ENCODE results near the gene TSNAX.

The TSNAX gene

DNA sequence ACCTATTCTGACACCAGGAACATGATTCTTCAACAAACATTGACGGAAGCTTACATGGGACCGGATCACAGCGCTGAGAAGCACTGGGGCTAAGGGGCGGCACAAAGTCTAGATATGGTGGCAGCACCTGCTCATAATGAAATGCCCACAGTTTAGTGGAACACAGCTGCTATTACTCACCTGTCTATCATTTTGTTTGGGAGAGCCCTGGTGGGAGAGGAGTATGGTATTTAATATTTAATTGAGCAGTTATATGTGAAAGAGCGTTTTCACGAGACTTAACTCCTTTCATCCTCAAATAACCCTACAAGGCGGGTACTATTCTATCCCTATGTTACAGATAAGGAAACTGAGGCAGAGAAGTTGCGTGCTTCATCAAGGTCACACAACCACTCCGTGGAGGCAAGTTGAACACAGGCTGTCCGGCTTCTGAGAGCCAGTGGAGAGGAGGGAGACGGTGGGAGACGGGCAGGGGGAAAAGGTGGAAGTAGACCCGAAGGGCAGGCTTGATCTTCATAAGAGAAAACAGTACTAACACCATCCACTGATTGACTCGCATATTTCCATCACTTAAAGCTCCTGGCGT is 790 bp upstream of the TSNAX start:
- no peak for DNase-seq (ENCODE audit: low spot score)
- in situ Hi-C loops (cut with MboI; ENCODE audit: low sequenced_read_pairs, unreplicated experiment) = no loop called here

DNA sequence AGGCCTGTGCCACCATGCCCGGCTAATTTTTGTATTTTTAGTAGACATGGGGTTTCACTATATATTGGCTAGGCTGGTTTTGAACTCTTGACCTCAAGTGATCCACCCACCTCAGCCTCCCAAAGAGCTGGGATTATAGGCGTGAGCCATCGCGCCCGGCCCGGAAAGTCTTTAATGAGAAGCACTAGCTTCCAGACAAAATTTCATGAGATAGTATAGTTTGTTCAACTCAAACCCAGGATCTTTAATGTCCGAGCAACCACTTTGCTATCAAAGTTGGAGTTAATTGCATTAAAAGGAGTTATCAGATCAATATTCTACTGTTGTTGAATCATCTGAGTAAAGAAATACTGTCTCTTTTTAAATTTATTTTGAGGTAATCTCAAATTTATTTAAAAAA is 4.8 kb downstream of the TSNAX start:
- in situ Hi-C loops (cut with MboI; ENCODE audit: low sequenced_read_pairs, unreplicated experiment) = no loop called here
- no peak for DNase-seq (ENCODE audit: low spot score)
- TF ChIP-seq, protein P1, sequence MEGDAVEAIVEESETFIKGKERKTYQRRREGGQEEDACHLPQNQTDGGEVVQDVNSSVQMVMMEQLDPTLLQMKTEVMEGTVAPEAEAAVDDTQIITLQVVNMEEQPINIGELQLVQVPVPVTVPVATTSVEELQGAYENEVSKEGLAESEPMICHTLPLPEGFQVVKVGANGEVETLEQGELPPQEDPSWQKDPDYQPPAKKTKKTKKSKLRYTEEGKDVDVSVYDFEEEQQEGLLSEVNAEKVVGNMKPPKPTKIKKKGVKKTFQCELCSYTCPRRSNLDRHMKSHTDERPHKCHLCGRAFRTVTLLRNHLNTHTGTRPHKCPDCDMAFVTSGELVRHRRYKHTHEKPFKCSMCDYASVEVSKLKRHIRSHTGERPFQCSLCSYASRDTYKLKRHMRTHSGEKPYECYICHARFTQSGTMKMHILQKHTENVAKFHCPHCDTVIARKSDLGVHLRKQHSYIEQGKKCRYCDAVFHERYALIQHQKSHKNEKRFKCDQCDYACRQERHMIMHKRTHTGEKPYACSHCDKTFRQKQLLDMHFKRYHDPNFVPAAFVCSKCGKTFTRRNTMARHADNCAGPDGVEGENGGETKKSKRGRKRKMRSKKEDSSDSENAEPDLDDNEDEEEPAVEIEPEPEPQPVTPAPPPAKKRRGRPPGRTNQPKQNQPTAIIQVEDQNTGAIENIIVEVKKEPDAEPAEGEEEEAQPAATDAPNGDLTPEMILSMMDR (IDR thresholded peaks at IDR 0.05; ENCODE audit: borderline replicate concordance, control extremely low read depth, extremely low read depth, insufficient read depth, missing control alignments) = no peak

More for the DNA sequence above, 790 bp upstream of the TSNAX start:
- TF ChIP-seq, protein P1 (IDR thresholded peaks at IDR 0.05; ENCODE audit: borderline replicate concordance, control extremely low read depth, extremely low read depth, insufficient read depth, missing control alignments) = no peak

DNA sequence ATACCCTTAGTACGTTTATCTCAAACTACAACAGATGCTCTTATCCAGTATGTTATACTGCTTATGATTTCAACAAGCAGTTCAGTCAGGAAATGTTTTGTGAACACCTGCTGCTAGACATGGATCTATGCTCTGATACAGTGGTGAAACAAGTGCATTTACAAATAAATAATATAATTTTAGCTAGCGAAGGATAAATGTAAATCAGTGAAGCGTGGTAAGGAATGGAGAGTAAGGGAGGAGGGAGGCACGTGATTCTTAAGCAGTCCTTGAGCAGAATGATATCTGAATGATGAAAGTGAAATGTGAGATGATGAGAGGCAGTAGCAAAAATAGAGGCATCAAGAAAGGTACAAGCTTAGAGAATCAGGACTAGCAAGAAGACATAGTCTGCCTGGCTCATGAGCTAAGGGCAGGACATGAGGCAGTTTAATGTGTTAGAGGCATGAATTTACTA is 6.3 kb downstream of the TSNAX start:
- TF ChIP-seq, protein P1 (IDR thresholded peaks at IDR 0.05; ENCODE audit: borderline replicate concordance, control extremely low read depth, extremely low read depth, insufficient read depth, missing control alignments) = no peak
- in situ Hi-C loops (cut with MboI; ENCODE audit: low sequenced_read_pairs, unreplicated experiment) = no loop called here
- DNase-seq (ENCODE audit: low spot score) = no peak

DNA sequence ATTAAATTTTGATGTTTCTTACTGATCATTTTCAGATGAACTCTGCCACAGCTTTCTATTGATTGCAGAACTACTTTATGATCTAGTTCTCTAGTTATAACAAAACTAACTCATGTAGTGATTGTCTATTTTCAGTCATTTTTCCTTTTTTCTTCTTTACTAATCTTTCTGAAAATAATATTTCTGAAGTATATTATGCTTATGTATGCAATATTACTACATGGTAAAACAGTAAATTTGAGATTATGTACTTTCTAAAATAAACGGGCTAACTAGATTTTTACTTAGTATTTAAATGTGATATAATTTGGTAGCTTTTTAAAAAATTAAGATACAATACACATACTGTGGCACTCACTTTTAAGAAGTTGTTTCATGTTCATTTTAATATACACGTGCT is 7.6 kb downstream of the TSNAX start:
- TF ChIP-seq, protein P1 (IDR thresholded peaks at IDR 0.05; ENCODE audit: borderline replicate concordance, control extremely low read depth, extremely low read depth, insufficient read depth, missing control alignments) = no peak
- no peak for DNase-seq (ENCODE audit: low spot score)
- in situ Hi-C loops (cut with MboI; ENCODE audit: low sequenced_read_pairs, unreplicated experiment) = no loop called here

DNA sequence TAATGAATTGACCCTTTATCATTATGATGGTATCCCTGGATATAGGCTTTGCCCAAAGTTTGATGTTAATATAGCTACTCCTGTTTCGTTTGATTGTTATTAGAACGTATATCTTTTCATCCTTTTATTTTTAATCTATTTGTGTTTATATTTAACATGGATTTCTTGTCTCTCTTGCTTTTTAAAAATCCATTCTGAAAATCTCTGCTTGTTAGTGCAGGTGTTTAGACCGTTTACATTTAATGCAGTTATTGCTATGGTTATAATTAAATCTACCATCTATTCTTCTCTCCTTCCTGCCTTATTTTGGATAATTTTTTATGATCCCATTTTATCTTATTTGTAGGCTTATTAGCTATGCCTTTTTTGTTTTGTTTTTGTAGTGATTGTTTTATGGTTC is 12.4 kb downstream of the TSNAX start:
- DNase-seq (ENCODE audit: low spot score) = no peak
- in situ Hi-C loops (cut with MboI; ENCODE audit: low sequenced_read_pairs, unreplicated experiment) = no loop called here
- TF ChIP-seq, protein P1 (IDR thresholded peaks at IDR 0.05; ENCODE audit: borderline replicate concordance, control extremely low read depth, extremely low read depth, insufficient read depth, missing control alignments) = no peak

DNA sequence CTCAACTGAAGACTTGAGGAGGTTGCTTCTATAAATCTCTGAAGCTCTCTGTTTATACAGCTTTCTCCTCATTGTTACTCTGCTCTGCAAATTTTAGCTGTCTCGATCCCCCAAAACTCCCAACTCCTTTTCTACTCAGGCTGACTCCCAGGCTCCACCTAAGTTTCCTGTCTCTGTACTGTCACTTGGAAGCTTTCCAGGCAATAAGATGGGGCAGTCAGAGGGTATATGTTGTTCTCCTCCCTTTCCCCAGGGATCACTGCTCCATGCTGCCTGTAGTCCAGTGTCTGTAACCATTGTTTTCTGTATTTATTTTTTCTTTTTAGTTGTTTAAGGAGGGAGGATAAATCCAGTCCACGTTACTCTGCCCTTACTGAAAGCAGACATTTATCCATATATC is 13.4 kb downstream of the TSNAX start:
- in situ Hi-C loops (cut with MboI; ENCODE audit: low sequenced_read_pairs, unreplicated experiment) = no loop called here
- TF ChIP-seq, protein P1 (IDR thresholded peaks at IDR 0.05; ENCODE audit: borderline replicate concordance, control extremely low read depth, extremely low read depth, insufficient read depth, missing control alignments) = no peak
- DNase-seq (ENCODE audit: low spot score) = no peak
